OCI-LY1 (cell line): ENCODE measurements around the gene S100PBP.

ENCODE experiments used
- H2AFZ ChIP-seq: fragments of 200-600 bp; sonication (generic), shearing (Covaris generic); 2 replicates; pipeline ENCODE4 v1.6.0; 2014; ENCODE audit warnings: antibody characterized with exemption, mild to moderate bottlenecking, low read length
- H3F3A ChIP-seq: fragments of 200-600 bp; sonication (generic), shearing (Covaris generic); 2 replicates; pipeline ENCODE4 v1.6.0; 2014; ENCODE audit warnings: mild to moderate bottlenecking, antibody characterized with exemption, low read length, moderate library complexity; ENCODE audit not compliant: insufficient read depth
- H3K27ac ChIP-seq: fragments of 200-600 bp; sonication (generic); 2 replicates; pipeline ENCODE4 v1.5.1; 2014; ENCODE audit warnings: low read length, mixed run types, mild to moderate bottlenecking, low read depth; ENCODE audit not compliant: poor library complexity, severe bottlenecking
- H3K27me3 ChIP-seq: fragments of 200-600 bp; sonication (generic); 2 replicates; pipeline ENCODE4 v1.6.0; 2014; ENCODE audit warnings: antibody characterized with exemption, mild to moderate bottlenecking, low read length, moderate library complexity; ENCODE audit not compliant: insufficient read depth
- H3K36me3 ChIP-seq: fragments of 200-600 bp; sonication (generic); 2 replicates; pipeline ENCODE4 v1.6.1; 2014; ENCODE audit warnings: mild to moderate bottlenecking, antibody characterized with exemption, low read length, moderate library complexity, mixed read lengths; ENCODE audit not compliant: insufficient read depth
- H3K4me1 ChIP-seq: fragments of 200-600 bp; sonication (generic); 2 replicates; pipeline ENCODE4 v1.5.1; 2014; ENCODE audit warnings: mild to moderate bottlenecking, low read length, moderate library complexity; ENCODE audit not compliant: insufficient read depth, severe bottlenecking
- H3K4me2 ChIP-seq: fragments of 200-600 bp; sonication (generic), shearing (Covaris generic); 2 replicates; pipeline ENCODE4 v1.6.1; 2014; ENCODE audit warnings: low read length
- H3K4me3 ChIP-seq: fragments of 200-600 bp; sonication (generic); 2 replicates; pipeline ENCODE4 v1.5.1; 2014; ENCODE audit warnings: low read length, low read depth, mild to moderate bottlenecking, mixed read lengths; ENCODE audit not compliant: poor library complexity, severe bottlenecking
- H3K79me2 ChIP-seq: fragments of 200-600 bp; shearing (Covaris generic); 2 replicates; pipeline ENCODE4 v1.6.1; 2016; ENCODE audit warnings: mixed run types, low read length, mixed read lengths; ENCODE audit not compliant: insufficient read depth
- H3K9ac ChIP-seq: fragments of 200-600 bp; sonication (generic), shearing (Covaris generic); 2 replicates; pipeline ENCODE4 v1.6.1; 2014; ENCODE audit warnings: mild to moderate bottlenecking, low read length, mixed read lengths
- H3K9me2 ChIP-seq: fragments of 200-600 bp; sonication (generic), shearing (Covaris generic); 2 replicates; pipeline ENCODE4 v1.6.1; 2014; ENCODE audit warnings: low read depth, mild to moderate bottlenecking, low read length, mixed read lengths
- H3K9me3 ChIP-seq: fragments of 200-600 bp; shearing (Covaris generic); 2 replicates; pipeline ENCODE4 v1.6.1; 2014; ENCODE audit warnings: low read length, mixed read lengths
- H4K20me1 ChIP-seq: fragments of 200-600 bp; sonication (generic), shearing (Covaris generic); 2 replicates; pipeline ENCODE4 v1.6.0; 2016; ENCODE audit warnings: mild to moderate bottlenecking, low read length; ENCODE audit not compliant: insufficient read depth
- CTCF ChIP-seq: fragments of 200-600 bp; sonication (generic), shearing (Covaris generic); IDR thresholded peaks from 2 replicates; pipeline ENCODE4 v1.5.1; 2017; ENCODE audit warnings: mild to moderate bottlenecking, antibody characterized with exemption, low read length, moderate library complexity, mixed read lengths
- EZH2 ChIP-seq: fragments of 200-600 bp; sonication (generic), shearing (Covaris generic); IDR thresholded peaks from 2 replicates; pipeline ENCODE4 v1.8.0; 2017; ENCODE audit warnings: borderline replicate concordance, mixed run types, mild to moderate bottlenecking, antibody characterized with exemption, low read length, moderate library complexity, mixed read lengths

Gene S100PBP

DNA sequence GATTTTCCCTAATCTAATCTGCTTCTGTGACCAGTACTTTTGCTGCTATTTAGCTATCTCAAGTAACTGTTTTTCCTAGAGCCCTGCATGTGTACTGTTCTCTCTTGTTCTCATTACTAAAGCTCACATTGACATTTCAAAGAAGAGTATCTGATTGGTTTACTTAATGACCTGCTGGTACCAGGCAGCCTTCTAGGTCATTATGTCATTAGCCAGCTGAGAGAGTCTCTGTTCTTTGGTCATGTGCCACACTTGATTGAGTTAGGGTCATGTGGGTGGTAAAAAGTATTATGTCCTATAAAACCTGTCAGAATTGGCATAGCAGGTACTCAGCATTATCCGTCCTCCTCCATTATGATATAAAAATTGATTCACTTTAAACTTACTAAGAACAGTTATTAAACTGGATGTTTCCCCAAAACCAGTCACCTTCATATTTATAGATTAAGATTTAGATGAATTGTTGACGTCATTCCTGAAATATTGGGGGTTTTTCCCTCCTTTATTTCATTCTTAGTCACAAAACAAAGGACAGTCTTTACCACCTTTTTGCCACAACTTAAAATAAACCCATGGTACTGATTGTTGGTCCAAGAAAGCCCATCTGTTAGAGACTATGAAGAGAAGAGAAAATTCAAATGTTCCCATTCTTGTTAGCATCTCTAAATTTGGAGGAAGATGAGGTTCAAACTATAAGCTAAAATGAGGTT, 31.1 kb downstream of the S100PBP start:
- no peak overlapping the region for H2AFZ ChIP-seq
- H3K4me2 ChIP-seq: no peak overlapping the region
- TF ChIP-seq EZH2 (no peak), CTCF (no peak)
- H3F3A ChIP-seq: no peaks in the 10 kb centered on the region
- no peaks in the 10 kb centered on the region for H3K9me2 ChIP-seq
- no peaks in the 10 kb centered on the region for H4K20me1 ChIP-seq
- no peaks in the 10 kb centered on the region for H3K27me3 ChIP-seq
- H3K4me1 ChIP-seq: no peaks in the 10 kb centered on the region
- no peak overlapping the region for H3K27ac ChIP-seq
- no peak overlapping the region for H3K4me3 ChIP-seq
- no peaks in the 10 kb centered on the region for H3K79me2 ChIP-seq
- peaks cover 37% of the 10 kb centered on the region for H3K36me3 ChIP-seq
- H3K9me3 ChIP-seq: no peaks in the 10 kb centered on the region
- H3K9ac ChIP-seq: no peak overlapping the region

DNA sequence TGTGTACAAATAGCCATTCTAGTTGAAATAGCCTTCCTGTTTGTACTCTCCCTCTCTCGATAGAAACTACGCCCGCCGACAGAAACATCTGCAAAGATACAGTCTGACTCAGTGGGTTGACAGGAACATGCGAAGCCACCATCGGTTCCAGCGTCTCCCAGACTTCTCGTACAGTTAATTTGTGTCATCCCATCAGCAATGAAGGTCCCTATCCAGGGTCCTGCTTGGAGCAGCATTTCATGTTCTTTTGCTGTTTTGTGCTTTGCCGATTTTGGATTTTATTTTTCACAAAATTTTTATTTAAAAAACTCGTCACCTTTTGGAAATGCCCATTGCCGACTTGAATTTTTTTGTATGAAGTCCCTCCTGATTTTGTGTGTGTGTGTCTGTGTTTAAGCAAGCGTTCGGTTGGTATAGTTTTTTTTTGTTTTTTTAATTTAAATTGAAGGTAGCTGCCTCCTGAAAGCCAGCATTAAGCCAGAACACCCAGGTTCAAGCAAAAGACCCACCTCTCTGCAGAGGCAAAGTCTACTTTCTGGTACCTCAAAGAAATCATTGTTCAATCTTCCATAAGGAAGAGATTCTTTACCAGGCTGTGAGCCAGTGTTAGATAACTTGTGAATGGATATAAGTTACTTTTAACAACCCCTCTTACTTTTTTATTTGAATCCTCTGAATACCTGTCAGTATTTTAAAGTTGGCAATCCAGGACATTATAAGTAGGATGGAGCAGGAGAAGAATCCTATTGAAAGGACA, 38.6 kb downstream of the S100PBP start:
- Histone ChIP-seq H3K4me1 (no peaks in the 10 kb centered on the region), H4K20me1 (no peaks in the 10 kb centered on the region), H3K27me3 (no peaks in the 10 kb centered on the region), H3F3A (no peaks in the 10 kb centered on the region), H3K9me2 (no peaks in the 10 kb centered on the region), H3K9ac (no peak overlapping the region), H2AFZ (no peak overlapping the region), H3K36me3 (peaks cover 35% of the 10 kb centered on the region; the same call in 1 of the 2 replicates), H3K4me2 (no peak overlapping the region), H3K9me3 (no peaks in the 10 kb centered on the region), H3K4me3 (no peak overlapping the region), H3K79me2 (no peaks in the 10 kb centered on the region), H3K27ac (no peak overlapping the region)
- TF ChIP-seq EZH2 (no peak), CTCF (no peak)

DNA sequence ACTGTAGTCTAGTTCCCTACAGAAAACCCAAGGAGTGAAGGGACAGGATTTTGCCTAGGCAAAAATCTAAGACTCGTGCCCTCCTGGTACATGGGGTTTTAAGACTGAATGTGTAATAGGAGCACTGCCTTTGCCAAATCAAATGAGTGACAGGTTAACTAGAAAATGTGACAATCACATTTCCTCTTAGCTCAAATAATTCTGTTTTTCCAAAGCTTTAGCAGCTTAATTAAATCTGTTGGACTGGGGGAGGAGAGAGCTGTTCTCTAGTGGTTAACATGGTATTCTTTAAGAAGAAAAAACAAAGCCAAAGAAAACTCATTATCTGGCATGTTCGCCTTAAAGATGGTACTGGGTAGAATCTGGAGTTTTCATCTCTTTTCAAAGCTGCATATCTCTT, 40.7 kb downstream of the S100PBP start:
- no peaks in the 10 kb centered on the region for H3K9me2 ChIP-seq
- TF ChIP-seq CTCF (no peak), EZH2 (no peak)
- H3K36me3 ChIP-seq: peaks cover 35% of the 10 kb centered on the region; the same call in 1 of the 2 replicates
- no peak overlapping the region for H3K9ac ChIP-seq
- H2AFZ ChIP-seq: no peak overlapping the region
- no peaks in the 10 kb centered on the region for H3K79me2 ChIP-seq
- no peaks in the 10 kb centered on the region for H3F3A ChIP-seq
- no peaks in the 10 kb centered on the region for H3K9me3 ChIP-seq
- no peaks in the 10 kb centered on the region for H3K27me3 ChIP-seq
- no peaks in the 10 kb centered on the region for H4K20me1 ChIP-seq
- no peak overlapping the region for H3K4me2 ChIP-seq
- no peak overlapping the region for H3K4me3 ChIP-seq
- no peaks in the 10 kb centered on the region for H3K4me1 ChIP-seq
- no peak overlapping the region for H3K27ac ChIP-seq
